ENCODE measurements around the gene PARD3. TPM values are rescaled to one million over a fixed set of nuclear protein-coding genes. Genes with fewer than 3 reads are reported as not detected.
"Not testable (repeated sequence)": the region's sequence is repeated elsewhere in the genome, so short reads cannot be mapped to it uniquely, and the experiment has no call there.

Gene PARD3
- total RNA-seq, 4 donors from 2014 or later = 30.9 to 54.6 (median 40.0) TPM

GRCh38 chr10:34358729-34359434 is 456.2 kb downstream of the PARD3 start:
- TF ChIP-seq, protein P1, sequence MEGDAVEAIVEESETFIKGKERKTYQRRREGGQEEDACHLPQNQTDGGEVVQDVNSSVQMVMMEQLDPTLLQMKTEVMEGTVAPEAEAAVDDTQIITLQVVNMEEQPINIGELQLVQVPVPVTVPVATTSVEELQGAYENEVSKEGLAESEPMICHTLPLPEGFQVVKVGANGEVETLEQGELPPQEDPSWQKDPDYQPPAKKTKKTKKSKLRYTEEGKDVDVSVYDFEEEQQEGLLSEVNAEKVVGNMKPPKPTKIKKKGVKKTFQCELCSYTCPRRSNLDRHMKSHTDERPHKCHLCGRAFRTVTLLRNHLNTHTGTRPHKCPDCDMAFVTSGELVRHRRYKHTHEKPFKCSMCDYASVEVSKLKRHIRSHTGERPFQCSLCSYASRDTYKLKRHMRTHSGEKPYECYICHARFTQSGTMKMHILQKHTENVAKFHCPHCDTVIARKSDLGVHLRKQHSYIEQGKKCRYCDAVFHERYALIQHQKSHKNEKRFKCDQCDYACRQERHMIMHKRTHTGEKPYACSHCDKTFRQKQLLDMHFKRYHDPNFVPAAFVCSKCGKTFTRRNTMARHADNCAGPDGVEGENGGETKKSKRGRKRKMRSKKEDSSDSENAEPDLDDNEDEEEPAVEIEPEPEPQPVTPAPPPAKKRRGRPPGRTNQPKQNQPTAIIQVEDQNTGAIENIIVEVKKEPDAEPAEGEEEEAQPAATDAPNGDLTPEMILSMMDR (IDR thresholded peaks at IDR 0.05) = no peak
- DNase-seq (ENCODE audit: low spot score) (no peak), ATAC-seq (ENCODE audit: low FRiP score) (no peak)

DNA sequence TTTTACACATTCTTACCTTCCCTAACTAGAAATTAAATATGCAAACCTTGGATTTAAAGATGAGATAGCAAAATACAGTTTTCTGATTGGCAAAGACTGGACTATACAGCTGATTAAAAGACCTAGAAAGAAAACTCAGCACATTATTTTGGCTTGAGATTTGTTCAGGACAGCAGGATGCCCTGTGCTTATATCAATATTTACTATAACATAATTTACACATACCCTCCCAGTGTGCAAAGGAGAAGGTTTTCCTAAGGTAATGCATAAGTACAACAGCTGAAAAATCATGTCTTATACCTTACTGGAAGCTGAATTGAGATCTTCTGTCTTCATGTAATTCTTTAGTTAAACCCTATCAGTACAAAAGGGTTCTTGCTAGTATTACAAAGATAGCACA is 458.6 kb downstream of the PARD3 start:
- TF ChIP-seq, protein P1 (IDR thresholded peaks at IDR 0.05) = no peak
- ATAC-seq (ENCODE audit: low FRiP score) (no peak), DNase-seq (ENCODE audit: low spot score) (no peak)

DNA sequence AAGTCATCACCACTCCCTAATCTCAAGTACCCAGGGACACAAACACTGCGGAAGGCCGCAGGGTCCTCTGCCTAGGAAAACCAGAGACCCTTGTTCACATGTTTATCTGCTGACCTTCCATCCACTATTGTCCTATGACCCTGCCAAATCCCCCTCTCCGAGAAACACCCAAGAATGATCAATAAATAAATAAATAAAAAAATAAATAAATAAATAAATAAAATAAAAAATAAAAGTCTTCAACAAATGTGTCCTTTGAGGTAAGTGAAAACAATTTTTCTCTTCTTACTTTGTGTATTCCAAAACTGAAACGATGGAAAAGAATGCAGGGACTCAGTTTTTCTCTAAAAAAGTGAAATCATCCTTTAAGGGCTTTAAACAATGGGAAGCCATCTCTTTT is 461.6 kb downstream of the PARD3 start:
- ATAC-seq (ENCODE audit: low FRiP score); DNase-seq (ENCODE audit: low spot score): not testable (repeated sequence)

DNA sequence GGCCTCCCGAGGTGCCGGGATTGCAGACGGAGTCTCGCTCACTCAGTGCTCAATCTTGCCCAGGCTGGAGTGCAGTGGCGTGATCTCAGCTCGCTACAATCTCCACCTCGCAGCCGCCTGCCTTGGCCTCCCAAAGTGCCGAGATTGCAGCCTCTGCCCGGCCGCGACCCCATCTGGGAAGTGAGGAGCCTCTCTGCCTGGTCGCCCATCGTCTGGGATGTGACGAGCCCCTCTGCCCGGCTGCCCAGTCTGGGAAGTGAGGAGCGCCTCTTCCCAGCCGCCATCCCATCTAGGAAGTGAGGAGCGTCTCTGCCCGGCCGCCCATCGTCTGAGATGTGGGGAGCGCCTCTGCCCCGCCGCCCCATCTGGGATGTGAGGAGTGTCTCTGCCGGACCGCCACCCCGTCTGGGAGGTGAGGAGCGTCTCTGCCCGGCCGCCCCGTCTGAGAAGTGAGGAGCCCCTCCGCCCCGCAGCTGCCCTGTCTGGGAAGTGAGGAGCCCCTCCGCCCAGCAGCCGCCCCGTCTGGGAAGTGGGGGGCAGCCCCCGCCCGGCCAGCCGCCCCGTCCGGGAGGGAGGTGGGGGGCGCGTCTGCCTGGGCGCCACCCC is 462.4 kb downstream of the PARD3 start:
- not testable (repeated sequence) for ATAC-seq (ENCODE audit: low FRiP score); DNase-seq (ENCODE audit: low spot score)

- ATAC-seq (ENCODE audit: low FRiP score) = no peak
- DNase-seq (ENCODE audit: low spot score) = no peak
- TF ChIP-seq, protein P1 (IDR thresholded peaks at IDR 0.05) = no peak
Observed at GRCh38 chr10:34351161-34351560, 463.9 kb downstream of the PARD3 start.

DNA sequence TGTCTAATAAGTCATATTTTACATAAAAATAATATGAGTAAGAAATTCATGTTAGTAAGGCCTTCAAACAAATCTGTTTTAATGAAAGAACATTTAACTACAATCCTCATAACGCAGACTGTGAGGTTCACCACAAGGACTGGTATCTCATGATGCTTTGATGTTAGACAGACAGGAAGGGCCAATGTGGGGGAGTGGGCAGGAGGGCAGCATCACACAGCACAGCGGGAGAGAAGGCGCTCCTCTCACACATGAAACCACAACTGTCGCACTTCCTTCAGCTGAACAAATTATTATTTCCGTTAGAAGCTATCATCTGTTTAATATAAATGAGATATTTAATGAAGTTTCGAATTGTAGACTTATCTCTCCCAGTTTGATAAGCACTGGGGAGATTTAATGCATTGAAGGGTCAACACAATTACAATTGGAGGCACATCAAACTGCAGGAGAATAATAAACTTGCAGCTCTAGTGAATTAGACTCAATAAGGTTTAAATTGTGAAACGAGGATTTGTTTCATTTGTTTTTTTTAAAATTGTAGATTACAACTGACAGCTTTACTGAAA is 466.1 kb downstream of the PARD3 start:
- DNase-seq (ENCODE audit: low spot score) = no peak
- TF ChIP-seq, protein P1 (IDR thresholded peaks at IDR 0.05) = no peak
- ATAC-seq (ENCODE audit: low FRiP score) = no peak

DNA sequence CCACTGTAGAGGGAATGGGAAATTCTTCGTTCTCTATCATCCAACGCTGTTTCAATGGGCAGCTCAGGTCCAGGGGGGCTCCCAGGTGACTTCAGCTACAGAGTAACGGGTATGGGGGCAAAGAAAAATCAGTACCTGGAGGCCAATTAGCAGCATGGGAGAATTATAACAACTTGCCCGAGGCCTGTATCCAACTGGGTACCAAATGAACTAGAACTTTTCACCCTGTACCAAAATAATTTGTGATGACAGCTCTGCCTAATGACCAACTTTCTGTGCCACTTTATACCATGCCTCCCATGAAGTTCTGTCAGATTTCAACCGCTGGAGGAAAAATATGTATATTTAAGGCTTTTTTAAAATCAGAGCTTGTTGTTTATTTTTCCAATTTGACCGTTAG is 467.1 kb downstream of the PARD3 start:
- no peak for ATAC-seq (ENCODE audit: low FRiP score)
- DNase-seq (ENCODE audit: low spot score) = no peak
- TF ChIP-seq, protein P1 (IDR thresholded peaks at IDR 0.05) = no peak

DNA sequence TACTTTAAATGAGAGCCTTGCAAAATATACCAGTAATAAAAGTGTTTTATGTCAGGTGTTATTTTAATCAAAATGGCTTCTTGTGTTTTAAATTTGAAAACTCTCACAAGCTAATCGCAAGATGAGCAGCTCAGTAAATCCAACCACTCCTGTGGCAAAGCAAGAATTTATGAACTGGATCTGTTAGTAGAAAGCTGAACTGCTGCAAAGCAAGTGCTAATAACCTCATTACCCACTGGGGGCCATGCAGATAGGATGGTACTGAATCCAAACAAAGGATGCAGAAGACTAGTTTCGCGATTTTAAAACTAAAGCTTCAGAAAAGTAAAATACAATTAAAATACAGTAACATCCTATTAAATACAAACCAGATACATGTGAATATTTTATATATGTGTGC is 468.0 kb downstream of the PARD3 start:
- DNase-seq (ENCODE audit: low spot score) (no peak), ATAC-seq (ENCODE audit: low FRiP score) (no peak)
- TF ChIP-seq, protein P1 (IDR thresholded peaks at IDR 0.05) = no peak
